CD4-positive, alpha-beta T cell treated with Interferon alpha-2 for 1 hour (primary cell): ENCODE measurements around the gene ODC1.

Source experiments
- DNase-seq, 2 donors: peaks; one replicate each; pipeline ENCODE4 v3.0.0-alpha.2; 2020 to 2022

ODC1 gene

DNA sequence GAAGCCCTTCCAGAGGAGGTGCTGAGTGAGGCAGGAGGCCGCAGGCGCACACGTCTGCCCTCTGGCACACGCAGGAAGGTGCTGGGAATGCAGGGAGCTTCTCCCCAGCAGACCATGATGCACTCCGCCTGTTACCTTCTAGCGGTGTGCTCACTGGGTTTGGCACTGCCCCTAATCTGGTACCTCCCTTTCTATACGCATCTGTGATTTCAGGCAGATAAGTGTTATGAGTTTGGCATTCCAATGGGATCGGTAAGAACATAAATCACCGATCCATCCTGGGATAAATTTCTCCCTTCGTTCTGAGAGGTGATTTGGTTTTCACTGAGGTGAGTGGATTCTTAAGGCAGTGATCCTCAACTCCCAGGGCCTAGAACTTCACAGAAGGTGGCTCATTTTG is 34.6 kb downstream of the ODC1 start:
- DNase-seq, result no peak

DNA sequence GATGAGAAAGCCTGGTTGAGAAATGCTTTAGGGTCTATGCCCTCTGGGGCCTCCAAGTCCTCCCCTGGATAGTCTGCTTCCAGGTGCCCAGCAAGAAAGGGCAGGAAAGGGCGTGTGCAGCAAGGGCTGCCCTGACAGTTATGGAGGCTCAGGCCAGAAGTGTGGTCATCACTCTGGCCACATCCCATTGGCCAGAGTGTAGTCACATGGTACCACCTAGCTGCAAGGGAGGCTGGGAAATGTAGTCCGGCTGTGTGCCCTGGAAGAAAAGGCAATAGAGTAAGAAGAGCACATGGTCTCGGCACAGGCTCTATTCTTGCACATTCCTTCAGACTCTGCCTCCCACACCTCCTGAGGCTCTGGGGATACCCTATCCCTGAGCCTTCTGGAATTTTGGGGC is 35.7 kb downstream of the ODC1 start:
- peak; percentile 28 to 34 for DNase-seq

- DNase-seq, result no peak
Observed at GRCh38 chr2:10411557-10411956, 36.6 kb downstream of the ODC1 start.

DNA sequence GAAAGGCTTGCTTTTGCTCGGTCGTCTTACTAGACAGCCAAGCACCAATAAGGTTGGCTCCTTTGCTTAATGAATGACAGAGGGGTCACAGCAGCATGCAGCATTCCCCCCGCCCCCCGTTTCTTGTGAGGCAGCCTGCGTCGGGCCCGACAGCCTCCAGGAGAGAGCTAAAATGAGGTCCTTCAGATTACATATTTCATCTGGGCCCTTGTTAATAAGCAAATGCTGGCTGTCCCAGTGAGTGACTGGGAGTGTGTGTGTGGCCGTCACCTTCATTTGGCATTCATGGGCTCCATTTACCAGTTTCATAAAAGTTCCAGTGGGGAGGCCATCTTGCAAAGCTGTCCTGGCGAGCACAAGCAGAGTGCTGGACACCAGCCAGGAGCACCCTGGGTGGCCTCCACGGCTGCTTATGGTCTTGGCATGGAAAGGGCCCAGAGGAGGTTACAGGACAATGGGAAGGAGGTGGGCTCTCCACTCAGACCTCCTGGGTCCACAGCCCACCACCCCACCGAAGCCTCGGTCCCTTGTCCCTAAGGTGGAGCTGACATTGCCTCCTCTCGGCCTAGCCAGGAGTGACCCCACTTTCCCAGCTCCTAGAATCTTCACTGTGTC is 37.2 kb downstream of the ODC1 start:
- no peak for DNase-seq

GRCh38 chr2:10410001-10410822 is 37.9 kb downstream of the ODC1 start:
- peak in 1 of 2 donors; percentile 47 for DNase-seq

GRCh38 chr2:10408649-10409579 is 39.2 kb downstream of the ODC1 start:
- peak; percentile 84 to 88 for DNase-seq

DNA sequence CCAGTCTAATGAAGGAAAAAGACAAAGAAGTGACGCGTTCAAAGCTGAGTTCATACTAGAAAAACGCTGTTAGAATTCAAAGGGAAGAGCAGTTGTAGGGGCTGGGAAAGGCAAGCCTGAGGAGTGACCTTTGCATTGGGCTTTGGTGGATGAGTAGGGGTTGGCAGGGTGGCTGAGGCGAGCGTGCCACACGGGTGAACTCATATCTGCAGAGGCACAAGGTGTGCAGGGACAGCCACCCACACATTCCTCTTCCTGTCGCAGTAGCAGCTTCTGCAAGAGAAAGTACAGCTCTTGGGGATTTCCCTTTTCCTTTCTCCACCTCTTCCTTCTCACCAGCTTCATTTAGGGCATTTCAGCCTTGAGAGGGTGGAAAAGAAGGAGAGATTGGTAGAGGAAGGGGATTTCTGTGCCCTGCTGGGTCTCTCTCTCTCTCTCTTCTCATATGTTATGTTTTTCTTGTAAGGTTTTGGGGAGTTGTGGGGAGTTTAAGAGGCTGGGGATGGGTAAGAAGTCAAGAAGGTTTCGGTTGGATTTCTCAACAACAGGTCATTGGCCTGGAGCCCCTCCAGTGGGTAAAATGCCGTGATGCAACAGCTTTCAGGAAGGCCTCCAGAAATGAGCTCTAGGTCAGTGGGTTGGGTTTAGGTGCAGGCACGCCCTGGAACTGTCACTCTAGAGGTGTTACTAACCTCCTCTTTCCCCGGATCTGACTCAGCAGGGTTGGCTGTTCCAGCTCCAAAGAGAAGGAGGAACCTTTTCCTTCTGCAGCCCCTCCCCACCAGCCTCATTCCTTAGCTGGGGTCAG is 40.1 kb downstream of the ODC1 start:
- DNase-seq, result peak; percentile 55 to 70

GRCh38 chr2:10407432-10407831 is 40.7 kb downstream of the ODC1 start:
- DNase-seq, result no peak

- DNase-seq, result no peak
Observed at GRCh38 chr2:10406491-10407188, 41.5 kb downstream of the ODC1 start.

DNA sequence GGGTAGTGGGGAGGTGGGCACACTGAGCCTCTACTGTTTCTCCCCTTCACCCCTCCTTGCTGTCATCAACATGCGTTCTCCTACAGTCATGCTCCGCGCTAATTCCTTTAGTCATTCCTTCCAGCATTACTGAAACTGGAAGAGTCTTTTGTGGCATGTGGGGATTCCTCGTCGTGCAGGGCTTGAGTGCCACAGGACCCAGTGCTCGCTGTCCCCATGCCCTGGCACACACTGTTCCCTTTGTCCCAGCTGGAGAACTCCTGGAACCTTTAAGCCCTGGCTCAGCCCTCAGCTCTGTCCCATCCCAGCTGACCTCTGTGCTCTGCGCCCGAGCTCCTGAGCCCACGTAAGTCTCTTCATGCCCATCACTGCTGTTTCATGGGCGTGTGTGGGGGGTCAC is 42.1 kb downstream of the ODC1 start:
- DNase-seq, result no peak

DNA sequence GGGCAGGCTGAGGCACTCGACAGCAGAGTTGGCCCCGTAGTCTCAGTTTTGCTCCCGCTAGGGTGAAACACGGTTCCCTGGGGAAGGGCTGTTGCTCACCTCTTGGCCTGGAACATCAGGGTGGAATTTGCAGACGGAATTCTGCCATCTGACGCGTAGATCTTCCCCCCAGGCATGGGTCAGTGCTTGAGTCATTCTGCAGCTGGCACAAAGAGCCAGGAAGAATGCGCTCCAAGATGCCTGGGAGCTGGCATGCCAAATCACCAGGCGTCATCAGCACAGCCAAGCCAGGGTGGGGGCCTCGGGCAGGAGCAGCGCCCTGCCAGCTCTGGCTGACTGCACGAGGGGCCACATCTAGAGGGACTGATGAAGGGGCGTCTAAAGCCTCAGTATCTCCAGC is 42.7 kb downstream of the ODC1 start:
- DNase-seq, result no peak

GRCh38 chr2:10404324-10405143 is 43.6 kb downstream of the ODC1 start:
- no peak for DNase-seq

DNA sequence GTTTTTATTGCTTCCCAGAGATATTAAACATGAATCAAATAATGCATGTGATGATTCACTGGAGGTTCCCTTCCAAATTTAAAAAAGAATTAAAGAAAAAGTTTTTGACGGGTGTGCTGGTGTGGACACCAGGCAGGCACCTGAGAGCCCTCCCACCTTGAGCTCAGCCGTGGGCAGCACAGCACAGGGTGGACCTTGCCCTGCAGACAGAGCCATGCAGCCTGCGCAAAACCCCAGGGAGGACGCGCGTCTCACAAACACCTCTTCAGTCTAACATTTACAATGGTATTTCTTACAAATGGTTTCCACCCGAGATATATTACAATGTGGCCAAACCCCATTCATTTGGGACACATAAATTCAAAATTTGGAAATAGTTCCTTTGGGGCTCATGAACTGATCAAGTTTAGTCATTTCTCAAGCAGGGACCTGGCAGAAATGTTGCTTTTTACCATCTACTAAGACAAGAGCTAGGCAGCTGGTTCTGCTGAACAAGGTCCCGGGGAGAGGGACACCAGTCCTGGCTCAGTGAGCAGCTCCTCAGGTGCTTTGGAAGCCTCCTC is 45.4 kb downstream of the ODC1 start:
- no peak for DNase-seq

DNA sequence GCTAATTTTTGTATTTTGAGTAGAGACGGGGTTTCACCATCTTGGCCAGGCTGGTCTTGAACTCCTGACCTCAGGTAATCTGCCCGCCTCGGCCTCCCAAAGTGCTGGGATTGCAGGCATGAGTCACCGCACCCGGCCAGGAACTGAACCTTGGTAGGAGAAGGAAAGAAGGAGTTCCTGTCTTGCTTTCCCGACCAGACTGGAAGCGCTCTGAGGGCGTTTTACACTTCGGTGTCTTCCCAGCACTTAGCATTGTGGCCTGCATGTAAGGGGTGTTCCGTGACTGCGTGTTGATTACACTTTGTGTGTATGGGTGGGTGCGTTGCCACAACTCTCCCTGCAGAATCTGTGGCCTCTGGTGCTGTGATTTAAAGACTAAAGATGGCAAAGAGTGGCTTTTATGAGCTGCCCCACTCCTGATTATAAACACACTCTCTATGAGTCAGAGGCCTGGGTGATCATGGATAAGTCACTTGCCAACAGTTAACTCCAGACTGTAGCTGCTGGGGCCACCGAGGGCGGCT is 46.0 kb downstream of the ODC1 start:
- no peak for DNase-seq

GRCh38 chr2:10400978-10401951 is 46.9 kb downstream of the ODC1 start:
- DNase-seq, result no peak

DNA sequence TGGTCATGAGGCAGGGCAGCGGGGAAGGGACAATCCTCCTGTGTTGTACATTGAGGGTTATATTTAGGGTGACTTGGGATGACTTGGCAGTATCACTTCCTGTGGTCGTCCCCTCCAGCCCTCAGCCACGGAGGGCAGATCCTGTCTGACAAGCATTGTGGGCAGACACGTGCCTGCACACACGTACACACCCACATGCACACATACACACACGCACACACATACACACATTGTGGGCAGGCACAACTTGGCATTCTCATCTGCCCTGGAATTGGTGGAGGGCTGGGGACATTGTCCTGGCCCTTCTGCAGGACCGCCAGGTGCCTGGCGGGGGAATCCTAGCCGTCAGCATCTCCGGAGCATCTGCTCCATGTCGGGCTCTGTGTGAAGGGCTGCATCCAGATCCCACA is 47.6 kb downstream of the ODC1 start:
- peak; percentile 25 to 63 for DNase-seq

GRCh38 chr2:10400002-10400401 is 48.1 kb downstream of the ODC1 start:
- no peak for DNase-seq

DNA sequence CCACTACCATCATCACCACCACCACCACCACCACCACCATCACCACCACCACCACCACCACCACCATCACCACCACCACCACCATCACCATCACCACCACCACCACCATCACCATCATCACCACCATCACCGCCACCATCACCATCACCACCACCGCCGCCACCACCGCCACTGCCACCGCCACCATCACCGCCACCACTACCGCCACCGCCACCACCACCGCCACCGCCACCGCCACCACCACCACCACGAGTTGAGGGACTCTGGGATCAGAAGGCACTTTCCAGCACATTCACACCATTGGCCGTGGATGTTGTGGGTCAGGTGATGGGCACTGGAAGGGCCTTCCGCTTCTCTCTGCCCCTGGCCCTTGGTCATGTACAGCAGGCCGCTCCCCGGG is 48.8 kb downstream of the ODC1 start:
- DNase-seq, result no peak

DNA sequence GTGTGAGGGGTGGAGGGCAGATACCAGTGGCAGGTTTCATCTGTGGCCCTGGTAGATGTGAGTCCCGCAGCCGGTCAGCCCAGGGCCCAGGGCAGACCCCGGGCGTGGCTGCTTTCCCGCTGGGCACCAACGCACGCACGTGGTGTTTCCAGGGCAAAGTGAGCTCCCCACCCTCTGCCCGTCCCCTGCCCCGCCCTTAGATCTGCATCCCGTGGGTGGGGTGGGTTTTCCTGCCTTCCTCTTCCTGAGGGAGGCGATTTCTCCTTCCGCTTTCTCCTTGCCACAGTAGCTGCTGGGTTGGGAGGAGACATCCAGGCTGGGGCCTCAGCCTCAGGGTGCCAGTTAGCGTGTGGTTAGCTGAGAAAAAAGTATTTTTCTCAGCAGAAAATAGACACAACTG is 49.6 kb downstream of the ODC1 start:
- no peak for DNase-seq
